Activated CD4-positive, alpha-beta T cell treated with anti-CD3 and anti-CD28 coated beads, Interleukin-2, amount 50 U/mL, for 1 hour (primary cell): Measurements from ENCODE around the gene DENND1A.

Experiments
- DNase-seq: peaks from one replicate; pipeline ENCODE4 v3.0.0-alpha.2; 2020

The DENND1A gene

GRCh38 chr9:123377211-123377971 lies 552.5 kb downstream of the DENND1A start:
- DNase-seq, result no peak

GRCh38 chr9:123376218-123377071 lies 553.5 kb downstream of the DENND1A start:
- DNase-seq, result no peak

GRCh38 chr9:123375469-123376132 lies 554.3 kb downstream of the DENND1A start:
- DNase-seq, result no peak

GRCh38 chr9:123373946-123374345 lies 556.0 kb downstream of the DENND1A start:
- DNase-seq, result no peak

- DNase-seq, result no peak
Measured at GRCh38 chr9:123373447-123373923, 556.4 kb downstream of the DENND1A start.

- no peak for DNase-seq
Measured at GRCh38 chr9:123372766-123373446, 557.0 kb downstream of the DENND1A start.

GRCh38 chr9:123371805-123372590 lies 557.9 kb downstream of the DENND1A start:
- DNase-seq, result no peak

GRCh38 chr9:123371228-123371584 lies 558.7 kb downstream of the DENND1A start:
- no peak for DNase-seq

- DNase-seq, result no peak
Measured at GRCh38 chr9:123370526-123371227, 559.2 kb downstream of the DENND1A start.

- no peak for DNase-seq
Measured at GRCh38 chr9:123370108-123370507, 559.8 kb downstream of the DENND1A start.

- DNase-seq, result no peak
Measured at GRCh38 chr9:123369296-123369695, 560.6 kb downstream of the DENND1A start.

- no peak for DNase-seq
Measured at GRCh38 chr9:123368536-123369153, 561.3 kb downstream of the DENND1A start.

- DNase-seq, result no peak
Measured at GRCh38 chr9:123368023-123368422, 561.9 kb downstream of the DENND1A start.

GRCh38 chr9:123365881-123366528 lies 563.9 kb downstream of the DENND1A start:
- no peak for DNase-seq

- DNase-seq, result no peak
Measured at GRCh38 chr9:123365287-123365880, 564.5 kb downstream of the DENND1A start.

- no peak for DNase-seq
Measured at GRCh38 chr9:123364241-123364824, 565.6 kb downstream of the DENND1A start.

- DNase-seq, result no peak
Measured at GRCh38 chr9:123362856-123363255, 567.1 kb downstream of the DENND1A start.

- DNase-seq, result no peak
Measured at GRCh38 chr9:123361731-123362510, 568.0 kb downstream of the DENND1A start.
